Measurements from ENCODE around the gene PRSS57. TPM values are rescaled to one million over a fixed set of nuclear protein-coding genes. Genes with fewer than 3 reads are reported as not detected.

PRSS57 gene
- total and polyA plus RNA-seq, 2 of the 4 experiments (the other 2 are of a cell fraction) = not detected

GRCh38 chr19:639253-640160 is 55.7 kb downstream of the PRSS57 start, which contains the start of gene FGF22:
Gene FGF22 (plus strand): TSS chr19:639879. CDS start chr19:639926, 47 bp downstream.
- peaks cover 4% of the 10 kb centered on the region; the same call in 1 of the 2 replicates for H3K36me3 ChIP-seq (ENCODE audit: control insufficient read depth, insufficient read depth, low read length)
- no peak within 1 kb of the TSS; the same call in 1 of the 2 replicates for H4K91ac ChIP-seq (ENCODE audit: insufficient read depth, low read depth, low read length)
- no peak within 1 kb of the TSS for H3K27ac ChIP-seq (ENCODE audit: insufficient read depth, low read length)
- H3K23ac ChIP-seq (ENCODE audit: low read depth, low read length) = no peak within 1 kb of the TSS
- peak within 1 kb of the TSS in 1 of 2 experiments; percentile 53; a peak in 2 of 4 replicates for H4K8ac ChIP-seq (ENCODE audit: low read depth in 2 of 2, low read length in 2 of 2)
- H2BK20ac ChIP-seq (ENCODE audit: low read depth, low read length) = no peak within 1 kb of the TSS
- no peak for TF ChIP-seq FOS (IDR thresholded peaks at IDR 0.05; ENCODE audit: low read depth, low read length)
- peak; percentile 53; the same call in 1 of the 2 replicates for TF ChIP-seq MAZ (IDR thresholded peaks at IDR 0.05; ENCODE audit: borderline replicate concordance, low read depth, low read length)
- H2AFZ ChIP-seq (replicated peaks; ENCODE audit: low read length, poor library complexity) = peak within 1 kb of the TSS; percentile 85
- H3K9ac ChIP-seq (ENCODE audit: low read depth, low read length) = peak within 1 kb of the TSS; percentile 25; the same call in 1 of the 2 replicates
- H3K9me3 ChIP-seq (ENCODE audit: control insufficient read depth, insufficient read depth, low read length) = no peaks in the 10 kb centered on the region
- H2BK5ac ChIP-seq (ENCODE audit: low read depth, low read length, poor library complexity, severe bottlenecking) = no peak within 1 kb of the TSS
- BruUV-seq (replicated peaks) = no TSS peak
- no peak within 1 kb of the TSS; the same call in 1 of the 2 replicates for H3K4ac ChIP-seq (ENCODE audit: low read depth, low read length)
- H3K4me3 ChIP-seq (ENCODE audit: insufficient read depth, low read depth, low read length) = peak within 1 kb of the TSS; percentile 49
- peaks cover 0 to 1% of the 10 kb centered on the region in 2 experiments; a peak in 1 of 4 replicates for H3K79me1 ChIP-seq (ENCODE audit: low read depth in 1 of 2, low read length in 2 of 2)
- no peaks in the 10 kb centered on the region for H4K20me1 ChIP-seq (ENCODE audit: insufficient read depth, low read length)
- H3K27me3 ChIP-seq (ENCODE audit: control insufficient read depth, insufficient read depth, low read length) = no peaks in the 10 kb centered on the region
- no peak within 1 kb of the TSS for H3K14ac ChIP-seq (replicated peaks; ENCODE audit: low read depth, low read length)
- peaks cover 3% of the 10 kb centered on the region for H3K4me1 ChIP-seq (ENCODE audit: control insufficient read depth, insufficient read depth, low read length)
- ChIA-PET POLR2A (ENCODE audit: unreplicated experiment) (no interaction called here), CTCF (no interaction called here)
- peak; percentile 74 for DNase-seq
- no peak within 1 kb of the TSS for H3K18ac ChIP-seq (ENCODE audit: low read depth, low read length)
- peak within 1 kb of the TSS; percentile 92 for H3K4me2 ChIP-seq (ENCODE audit: low read depth, low read length)
- dilution Hi-C loops (cut with HindIII; ENCODE audit: low sequenced_read_pairs, unreplicated experiment) (no loop called here), intact Hi-C loops (cut with micrococcal nuclease) (no loop called here), in situ Hi-C loops (cut with MboI; ENCODE audit: low sequenced_read_pairs) (no loop called here)
- no peak within 1 kb of the TSS for H2BK120ac ChIP-seq (ENCODE audit: low read depth, low read length)
- no peak within 1 kb of the TSS for H4K5ac ChIP-seq (ENCODE audit: low read depth, low read length)
- ATAC-seq (ENCODE audit: low read depth) = peak; percentile 98
- H3K56ac ChIP-seq (ENCODE audit: extremely low read depth, insufficient read depth, low read length) = no peak within 1 kb of the TSS
- H2AK5ac ChIP-seq (ENCODE audit: low read depth, low read length) = peak within 1 kb of the TSS; percentile 7
- WGBS, 2 experiments (ENCODE audit: extremely low coverage in 2 of 2, insufficient read length in 1 of 2) = 13% methylated on average over 46 of the region's 109 CpGs; no CpG with 5 or more reads in 1 of the 2 experiments
- no peak within 1 kb of the TSS for H2BK15ac ChIP-seq (ENCODE audit: low read depth, low read length)
- H3K9me1 ChIP-seq (ENCODE audit: insufficient read depth, low read length) = no peaks in the 10 kb centered on the region
- peak within 1 kb of the TSS; percentile 60 for H2AK9ac ChIP-seq (replicated peaks; ENCODE audit: low read depth, low read length, poor library complexity)

Data from IMR-90 (cell line).